Dedifferentiated amniotic fluid mesenchymal stem cell (primary cell): ENCODE measurements around the gene ZNF664.

Experiments used
- DNase-seq: peaks from one replicate; pipeline ENCODE4 v3.0.0-alpha.2; 2016; ENCODE audit errors: extremely low spot score

Gene ZNF664

DNA sequence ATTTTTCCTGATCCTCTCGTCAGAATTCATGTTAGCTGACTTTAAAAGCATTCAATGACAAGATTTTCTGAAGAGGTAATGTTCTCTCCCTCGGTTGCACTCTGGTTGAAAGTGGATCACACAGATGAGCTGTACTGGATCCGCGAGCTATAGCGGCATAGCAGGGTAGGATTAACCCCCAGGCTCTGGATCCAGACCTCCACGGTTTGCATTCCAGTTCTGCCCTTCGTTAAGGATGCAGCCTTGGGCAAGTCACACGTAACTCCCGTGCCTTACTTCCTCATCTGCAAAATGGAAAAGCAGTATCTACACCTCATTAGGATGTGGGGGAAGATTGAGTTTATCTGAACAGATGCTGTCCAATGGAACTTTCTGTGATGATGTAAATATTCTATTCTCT lies 14.1 kb upstream of the ZNF664 start:
- DNase-seq: no peak

DNA sequence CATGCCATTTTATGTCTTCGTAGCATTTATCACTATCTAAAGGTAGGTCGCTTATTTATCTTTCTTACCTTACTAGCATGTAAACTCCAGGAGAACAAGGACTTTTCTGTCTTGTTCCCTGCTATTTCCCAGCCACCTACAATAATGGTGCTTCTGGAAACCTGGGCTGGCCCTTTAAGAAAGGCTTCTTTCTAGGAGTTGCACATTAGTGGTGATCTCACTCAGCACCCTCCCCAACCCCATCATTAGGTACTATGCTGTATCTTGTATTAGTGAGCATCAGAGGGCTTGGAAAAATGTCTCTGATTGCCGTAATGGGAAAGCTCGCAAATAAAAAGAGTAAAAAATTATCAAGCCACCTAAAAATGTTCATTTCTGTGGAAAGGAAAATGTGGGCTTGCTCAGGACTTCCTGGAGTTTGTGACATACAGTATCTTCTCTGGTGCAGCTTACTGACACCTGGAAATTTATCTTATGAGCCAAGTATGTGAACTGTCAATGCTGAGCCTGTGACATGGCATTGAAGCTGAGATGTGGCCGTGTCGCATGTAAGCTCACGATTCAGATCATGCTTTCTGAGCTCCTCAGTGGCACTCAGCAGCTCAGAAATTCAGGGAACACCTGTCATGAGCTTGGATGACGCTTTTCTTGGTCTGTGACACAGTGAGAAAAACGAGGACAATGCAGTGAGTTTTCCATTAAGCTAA lies 12.8 kb upstream of the ZNF664 start:
- no peak for DNase-seq

DNA sequence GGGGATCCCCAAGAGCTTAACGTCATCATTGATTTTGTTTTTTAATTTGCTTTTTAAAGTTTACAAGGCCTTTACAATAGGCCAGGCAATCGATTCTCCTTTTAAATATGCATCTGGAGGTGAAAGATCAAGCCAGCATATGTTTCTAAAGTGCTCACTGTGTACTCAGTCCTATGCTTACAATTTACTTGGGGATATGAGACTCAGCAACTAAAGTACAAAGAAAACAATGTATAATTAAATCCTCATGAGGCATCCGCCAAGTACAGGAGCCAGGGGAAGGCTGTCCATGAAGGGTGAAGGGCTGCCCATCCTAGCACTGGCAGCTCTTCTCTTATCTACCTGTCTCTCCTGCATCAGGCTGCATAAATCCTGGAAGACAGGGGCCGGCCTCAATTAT lies 12.2 kb upstream of the ZNF664 start:
- DNase-seq: no peak

DNA sequence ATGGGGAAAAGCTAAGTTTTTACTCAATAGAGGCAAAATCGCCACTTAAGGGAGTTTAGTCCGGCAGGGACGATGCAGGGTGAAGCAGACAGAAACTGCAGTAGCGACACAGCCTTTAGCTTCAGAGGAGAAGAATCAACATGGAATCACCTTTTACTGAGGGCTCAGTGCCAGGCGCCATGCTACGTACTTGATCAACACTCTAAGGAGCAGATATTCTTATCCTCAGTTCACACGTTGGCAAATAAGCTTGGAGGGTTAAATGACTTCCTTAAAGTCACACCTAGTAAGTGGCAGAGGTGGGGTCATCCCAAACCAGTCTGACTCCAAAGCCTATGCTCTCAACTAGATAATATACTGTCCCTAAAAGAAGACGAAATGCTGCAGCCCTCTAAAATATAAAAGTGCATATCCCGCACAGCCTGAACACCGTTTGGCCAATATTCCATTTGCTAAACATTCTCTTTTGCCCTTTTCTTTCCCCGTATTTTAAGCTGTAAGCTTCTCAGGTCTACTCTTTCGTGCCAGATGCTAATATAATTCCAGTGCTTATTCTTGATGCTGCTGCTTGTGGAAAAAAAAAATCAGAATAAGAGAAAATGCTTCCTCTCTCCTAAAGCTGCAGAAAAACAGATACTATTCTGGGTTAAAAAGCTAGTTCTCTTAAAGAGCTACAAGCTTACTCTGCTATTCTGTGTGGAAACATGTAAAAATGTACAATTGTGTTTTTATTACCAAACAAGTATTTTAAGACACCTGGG lies 11.2 kb upstream of the ZNF664 start:
- DNase-seq: no peak

DNA sequence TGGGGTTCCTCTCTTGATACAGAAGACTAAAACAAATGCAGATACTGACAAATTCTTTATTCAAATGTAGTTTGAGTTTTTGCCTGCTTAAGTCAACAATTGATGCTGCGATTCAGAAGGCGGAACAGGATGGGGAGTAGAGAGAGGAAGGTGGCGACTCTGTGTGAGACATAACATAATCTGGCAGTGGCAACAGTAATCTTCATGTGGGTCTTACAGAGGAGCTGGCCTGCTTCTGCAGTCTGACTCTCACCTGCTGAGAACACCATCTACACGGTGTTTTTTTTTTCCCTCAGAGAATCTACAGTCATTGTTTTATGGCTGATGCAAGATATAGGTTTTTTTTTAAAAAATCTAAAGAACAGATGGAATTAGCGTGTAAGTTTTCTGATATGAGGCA lies 10.5 kb upstream of the ZNF664 start:
- no peak for DNase-seq

DNA sequence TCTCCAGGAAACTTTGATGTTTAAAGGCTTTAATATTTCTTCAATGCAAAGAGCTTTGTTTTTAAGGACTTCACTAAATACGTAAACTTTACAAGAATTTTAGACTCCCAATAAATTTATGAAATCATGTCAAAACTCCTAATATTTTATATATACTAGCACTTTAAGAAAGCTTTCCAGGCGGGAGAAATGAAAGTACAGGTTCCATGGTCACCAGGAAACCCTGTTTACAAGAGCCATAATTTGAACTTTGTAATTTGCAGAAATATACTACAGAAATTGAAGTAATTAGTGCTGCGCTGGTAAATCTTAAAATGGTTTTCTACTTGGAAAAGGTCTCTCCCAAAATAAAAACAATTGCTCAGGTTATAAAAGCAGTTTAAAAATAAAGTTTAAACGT lies 9.2 kb upstream of the ZNF664 start:
- no peak for DNase-seq

DNA sequence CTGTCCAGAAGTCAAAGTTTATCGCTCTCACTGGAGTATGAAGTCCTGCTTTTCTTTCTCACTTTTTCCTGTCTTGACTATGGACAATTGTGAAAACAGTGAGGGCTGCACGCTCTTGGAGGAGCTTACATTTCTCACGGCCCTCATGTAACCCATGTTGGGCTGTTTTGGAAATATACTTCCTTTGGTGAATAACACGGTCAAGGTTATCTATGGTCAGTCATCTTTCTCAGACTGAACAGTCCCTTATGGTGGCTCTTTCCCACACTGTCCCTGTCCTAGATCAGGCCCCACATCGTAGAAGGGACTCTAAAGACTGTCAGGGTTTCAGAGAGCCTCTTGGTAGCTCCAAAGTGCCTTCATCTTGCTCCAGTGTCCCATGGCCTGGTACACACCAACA lies 7.6 kb upstream of the ZNF664 start:
- DNase-seq: no peak

DNA sequence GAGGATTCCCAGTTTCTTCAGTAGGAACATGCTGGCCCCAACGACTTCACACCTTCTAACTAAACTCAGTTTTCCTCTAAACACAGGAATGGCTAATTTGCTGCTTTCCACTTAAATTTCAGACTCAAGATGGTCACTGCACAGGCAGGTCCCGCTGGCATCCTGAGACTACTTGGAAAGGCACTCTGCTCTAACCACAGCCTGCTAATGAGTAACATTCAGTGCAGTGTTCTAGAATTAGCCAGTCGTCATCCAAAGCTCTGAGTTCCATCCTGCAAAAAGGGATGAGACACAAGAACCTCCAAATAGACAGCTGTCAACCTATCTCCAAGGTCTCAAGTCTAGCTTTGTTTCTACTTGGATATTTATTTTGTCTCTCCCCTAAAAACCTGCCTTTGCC lies 6.4 kb upstream of the ZNF664 start:
- peak; percentile 62 for DNase-seq

DNA sequence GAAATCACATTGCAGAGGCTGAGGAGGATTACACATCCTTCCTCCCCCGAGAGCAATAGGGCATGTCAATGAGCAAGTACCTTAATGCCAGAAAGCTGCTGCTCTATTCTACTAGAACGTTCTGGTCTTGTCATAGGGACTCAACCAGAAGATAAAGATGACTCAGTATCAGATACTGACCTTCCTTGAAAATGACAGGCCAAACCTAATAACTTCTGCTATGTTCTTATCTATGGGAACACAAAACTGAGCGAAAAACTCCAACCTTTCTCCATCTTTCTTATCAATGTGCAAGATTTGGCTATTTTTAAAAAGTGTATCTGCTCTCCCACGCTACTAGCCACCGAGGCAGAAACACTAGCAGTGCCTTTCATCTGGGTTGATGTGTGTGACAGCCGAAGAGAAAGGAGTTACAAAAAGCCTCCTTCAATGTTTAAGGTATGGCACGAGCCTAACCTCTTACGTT lies 5.9 kb upstream of the ZNF664 start:
- DNase-seq: no peak

DNA sequence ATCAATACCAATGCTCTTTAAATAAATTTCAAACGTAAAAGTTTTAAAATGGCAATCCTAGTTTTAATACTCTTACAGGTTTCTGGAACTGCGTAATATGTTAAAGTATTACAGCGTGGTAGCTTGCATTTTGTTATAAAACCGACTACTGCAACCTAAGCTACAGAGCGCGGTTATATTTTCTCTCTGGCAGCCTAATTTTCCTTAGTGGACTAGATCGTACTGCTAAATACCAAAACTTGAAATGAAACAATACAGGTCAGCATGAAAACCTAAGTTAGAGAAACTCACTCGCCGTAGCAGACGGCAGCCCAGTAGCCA lies 1.6 kb upstream of the ZNF664 start:
- no peak for DNase-seq

DNA sequence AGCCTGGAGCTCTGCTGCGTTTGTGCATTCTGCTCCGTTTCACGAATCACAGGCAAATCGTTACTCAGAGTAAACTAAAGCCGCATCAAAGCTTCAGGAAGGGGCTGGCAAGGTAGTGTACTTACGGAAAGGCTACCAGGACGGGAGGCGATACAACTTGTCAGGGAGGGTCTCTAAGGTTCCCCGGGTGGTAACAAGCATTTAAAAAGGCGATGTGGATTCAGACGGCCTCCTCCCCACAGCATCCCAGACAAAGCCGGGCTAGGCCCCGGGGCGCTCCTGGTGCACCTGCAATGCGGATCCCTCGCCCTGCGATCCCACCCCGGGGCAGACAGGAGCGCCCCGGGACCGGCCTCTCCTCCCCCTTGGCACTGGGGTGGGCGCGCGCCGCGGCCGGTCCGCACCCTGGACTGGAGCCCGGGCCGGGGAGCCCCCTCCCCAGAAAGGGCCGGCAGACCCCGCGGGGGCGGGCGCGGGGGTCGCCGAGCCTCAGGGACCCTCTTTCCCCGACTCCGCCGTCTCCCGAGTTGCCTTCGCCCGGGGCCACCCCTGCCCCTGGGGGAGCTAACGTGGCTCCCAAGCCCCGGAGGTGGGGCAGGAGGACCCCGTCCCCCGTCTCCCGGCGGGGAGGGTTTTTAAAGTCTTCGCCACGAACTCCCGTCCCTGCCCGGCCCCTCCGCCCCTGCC lies 1.1 kb upstream of the ZNF664 start:
- peak; percentile 22 for DNase-seq

DNA sequence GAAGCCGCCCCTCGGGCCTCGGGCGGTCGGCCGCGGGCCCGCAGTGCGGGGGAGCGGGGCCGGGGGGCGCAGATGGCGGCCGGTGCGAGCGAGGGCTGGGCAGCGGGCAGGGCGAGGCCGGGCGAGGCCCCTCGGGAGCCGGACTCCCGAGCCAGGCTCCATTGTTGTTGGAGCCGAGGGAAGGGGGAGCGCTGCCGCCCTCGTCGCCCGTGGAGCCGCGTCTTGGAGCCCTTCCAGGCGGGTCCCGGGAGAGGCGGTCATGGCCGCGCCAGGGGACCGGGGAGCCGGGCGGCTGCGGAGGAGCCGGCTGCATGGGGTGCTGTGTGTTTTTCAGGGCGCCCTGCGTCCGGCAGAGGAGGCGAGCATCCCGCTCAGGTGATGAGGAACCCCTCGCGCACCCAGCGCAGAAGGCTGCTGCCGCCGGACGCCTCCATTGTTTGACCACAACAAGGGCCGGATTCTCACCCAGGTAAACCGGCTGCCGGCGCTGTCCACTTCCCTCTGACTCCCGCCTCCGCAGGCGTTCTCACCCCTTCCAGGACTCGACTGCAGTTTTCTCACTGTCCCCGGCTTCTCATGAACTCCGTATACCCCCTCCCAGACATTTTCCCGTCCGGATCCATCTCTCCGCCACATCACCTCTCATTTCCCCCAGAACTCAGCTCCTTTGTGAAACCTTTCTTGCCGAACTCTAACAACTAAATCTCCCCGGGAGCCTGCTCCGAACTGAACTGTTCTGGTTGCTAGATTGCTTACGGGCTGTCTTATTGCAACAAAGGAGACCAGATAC lies 732 bp downstream of the ZNF664 start:
- DNase-seq: no peak

DNA sequence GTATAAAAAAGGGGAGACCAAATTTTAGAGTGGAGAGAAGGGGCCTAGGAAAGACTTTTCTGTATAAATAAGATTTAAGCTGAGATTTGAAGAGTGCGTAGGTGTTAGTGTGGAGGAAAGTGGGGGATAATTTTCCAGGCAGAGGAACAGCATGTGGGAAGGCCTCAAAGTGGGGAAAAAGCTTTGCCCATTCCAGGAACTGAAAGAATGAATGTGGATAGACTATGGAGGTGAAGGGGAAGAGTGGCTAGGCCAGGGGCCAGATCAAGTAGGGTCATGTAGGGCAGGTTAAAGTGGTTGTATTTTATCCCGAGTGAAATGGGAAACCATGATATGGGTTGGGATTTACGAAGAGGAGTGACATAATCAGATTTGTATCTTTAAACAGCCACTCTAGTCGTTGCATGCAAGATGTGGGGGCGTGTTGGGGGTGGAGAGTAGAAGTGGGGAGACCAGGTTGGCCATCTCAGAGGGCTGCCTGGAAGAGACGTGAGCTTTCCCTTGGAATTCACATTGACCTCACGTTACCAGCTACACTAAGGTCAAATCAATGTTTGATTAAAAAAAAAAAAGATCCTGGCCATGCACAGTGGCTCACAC lies 3.3 kb downstream of the ZNF664 start:
- DNase-seq: no peak

DNA sequence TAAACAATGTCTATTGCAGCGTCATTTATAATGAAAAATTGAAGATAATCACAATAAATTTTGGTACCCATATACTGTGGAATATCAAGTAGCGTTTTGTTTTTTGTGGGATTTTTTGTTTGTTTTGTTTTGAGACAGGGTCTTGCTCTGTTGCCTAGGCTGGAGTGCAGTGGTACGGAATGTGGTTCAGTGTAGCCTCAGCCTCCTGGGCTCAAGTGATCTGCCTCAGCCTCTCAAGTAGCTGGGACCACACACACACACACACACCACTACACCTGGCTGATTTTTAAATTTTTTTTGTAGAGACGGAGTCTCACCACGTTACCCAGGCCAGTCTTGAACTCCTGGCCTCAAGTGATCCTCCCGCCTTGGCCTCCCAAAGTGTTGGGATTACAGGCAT lies 6.6 kb downstream of the ZNF664 start:
- DNase-seq: no peak

DNA sequence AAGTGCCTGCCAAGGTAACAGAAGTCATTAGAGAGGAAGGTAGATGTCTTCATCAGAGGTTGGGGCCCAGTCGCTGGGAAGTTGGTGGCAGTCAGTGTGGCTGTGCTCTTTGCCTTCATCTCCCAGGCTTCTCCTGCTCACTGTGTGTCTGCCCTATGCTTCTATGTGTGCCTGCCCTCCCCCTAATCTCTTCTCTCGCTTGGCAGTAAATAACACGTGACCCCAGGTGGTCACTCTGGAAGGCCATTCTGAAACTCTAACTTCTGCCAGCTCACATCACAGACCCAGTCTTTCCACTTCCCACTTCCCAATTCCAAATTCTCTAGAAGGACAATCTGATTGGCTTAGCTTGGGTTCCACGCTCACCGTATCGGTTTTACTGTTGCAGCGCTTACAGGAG lies 9.3 kb downstream of the ZNF664 start:
- DNase-seq: no peak

DNA sequence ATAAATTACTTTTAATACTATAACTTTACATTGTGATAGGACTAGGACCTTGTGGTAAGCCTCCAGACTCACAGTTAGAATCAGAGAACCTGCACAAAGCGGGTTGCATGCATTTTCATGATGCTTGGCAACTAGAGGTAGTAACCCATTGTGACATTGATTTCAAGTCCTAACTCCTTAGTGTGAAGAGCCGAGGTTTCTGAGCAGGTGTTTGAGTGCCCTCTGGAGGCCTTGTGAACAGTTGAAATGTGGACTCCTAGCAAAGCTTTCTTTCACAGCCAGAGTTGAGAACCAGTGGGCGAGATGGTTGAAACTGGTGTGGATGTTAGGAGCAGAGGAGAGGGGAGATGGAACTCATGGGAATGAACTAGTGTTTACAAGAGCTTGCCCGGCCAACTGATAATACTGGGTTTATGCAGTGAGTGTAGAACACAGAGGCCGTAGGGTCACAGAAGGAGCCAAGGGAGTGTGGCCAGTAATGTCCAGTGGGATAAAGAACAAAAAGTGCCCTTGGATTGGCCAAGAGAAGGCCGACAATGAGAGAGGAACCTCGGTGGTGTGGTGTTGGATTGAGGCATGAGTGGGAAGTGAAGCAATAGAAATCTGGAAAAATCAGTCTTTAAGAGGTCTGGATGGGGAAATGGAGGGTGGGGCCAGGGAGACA lies 10.9 kb downstream of the ZNF664 start:
- DNase-seq: peak; percentile 81

DNA sequence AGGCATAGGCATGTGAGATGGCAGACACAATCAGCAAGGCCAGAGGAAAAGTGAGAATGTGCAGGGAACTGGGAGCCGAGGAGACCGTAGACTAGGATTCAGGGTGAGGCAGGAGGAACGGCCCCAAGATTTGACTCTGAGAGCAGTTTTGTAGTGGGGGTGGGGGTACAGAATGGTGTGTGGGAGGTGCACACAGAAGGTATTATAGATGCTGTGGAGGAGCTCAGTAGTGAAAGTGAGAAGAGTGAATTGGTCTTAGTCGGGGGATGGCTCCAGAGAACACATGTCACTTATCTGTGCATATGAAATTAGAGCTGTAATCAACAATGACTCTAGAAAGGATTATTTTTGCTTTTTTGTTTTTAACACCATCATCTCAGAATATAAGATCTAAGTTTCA lies 11.9 kb downstream of the ZNF664 start:
- DNase-seq: no peak

DNA sequence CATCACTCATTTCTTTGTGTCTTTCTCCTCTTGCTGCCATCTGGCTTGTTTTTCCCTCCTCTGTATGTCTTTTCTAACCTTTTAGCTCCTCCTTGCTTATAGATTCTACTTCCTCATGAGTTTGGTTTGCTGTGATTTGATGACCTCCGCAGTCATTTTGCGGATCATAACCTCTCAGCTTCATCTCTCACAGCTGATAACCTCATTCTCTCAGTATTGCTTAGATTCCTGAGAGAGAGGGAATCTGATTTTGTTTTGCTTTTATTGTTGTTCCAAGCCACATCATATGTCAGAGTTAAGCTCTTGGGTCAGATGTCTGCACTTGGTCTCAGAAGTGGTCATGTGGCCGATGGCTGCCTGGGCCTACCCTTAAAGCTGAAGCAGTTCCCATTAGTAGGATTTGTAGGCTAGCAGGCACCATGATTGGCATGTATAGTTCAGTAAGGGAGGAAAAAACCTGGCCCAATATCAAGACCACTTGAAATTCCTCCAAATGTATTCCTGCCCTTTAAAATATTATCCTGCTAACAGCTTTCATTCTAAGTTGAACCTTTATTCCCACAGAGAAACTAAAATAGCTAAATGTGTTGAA lies 13.5 kb downstream of the ZNF664 start:
- DNase-seq: no peak

DNA sequence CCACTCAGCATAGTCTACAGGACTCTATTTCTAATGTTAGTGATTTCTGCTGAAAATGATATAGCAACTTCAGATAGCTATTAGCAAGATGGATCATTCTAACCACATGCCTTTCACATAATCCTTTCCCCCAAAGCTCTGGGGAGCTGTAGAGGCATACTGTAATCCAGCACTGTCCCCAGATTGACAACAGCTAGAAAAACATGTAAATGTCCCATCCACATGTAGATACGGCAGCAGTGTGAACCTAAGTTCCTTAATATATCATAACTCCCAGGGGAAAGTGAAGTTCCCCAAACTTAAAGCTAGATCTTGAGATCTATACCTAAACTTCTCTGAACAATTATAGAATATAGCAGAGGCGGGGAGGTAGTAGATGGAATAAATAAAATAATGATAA lies 14.0 kb downstream of the ZNF664 start:
- no peak for DNase-seq

DNA sequence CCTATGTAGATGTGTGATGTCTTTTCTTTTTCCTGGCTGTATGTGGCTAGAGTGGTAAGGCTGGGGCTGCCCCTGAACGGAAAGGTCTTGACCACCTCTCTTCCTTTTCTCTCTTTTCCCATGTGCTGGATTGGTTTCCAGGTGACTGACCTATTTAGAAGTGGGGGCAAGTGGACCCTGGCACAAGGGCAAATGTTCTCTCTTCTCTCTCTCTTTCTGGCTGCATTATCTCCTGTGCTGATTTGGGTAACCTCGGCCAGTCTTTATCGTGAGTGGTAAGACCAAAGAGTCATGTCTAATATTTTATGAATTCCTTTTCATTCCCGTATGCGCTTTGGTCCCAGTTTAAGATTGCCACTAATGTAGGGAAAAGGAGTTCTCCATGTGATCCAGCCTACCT lies 16.2 kb downstream of the ZNF664 start:
- DNase-seq: no peak

DNA sequence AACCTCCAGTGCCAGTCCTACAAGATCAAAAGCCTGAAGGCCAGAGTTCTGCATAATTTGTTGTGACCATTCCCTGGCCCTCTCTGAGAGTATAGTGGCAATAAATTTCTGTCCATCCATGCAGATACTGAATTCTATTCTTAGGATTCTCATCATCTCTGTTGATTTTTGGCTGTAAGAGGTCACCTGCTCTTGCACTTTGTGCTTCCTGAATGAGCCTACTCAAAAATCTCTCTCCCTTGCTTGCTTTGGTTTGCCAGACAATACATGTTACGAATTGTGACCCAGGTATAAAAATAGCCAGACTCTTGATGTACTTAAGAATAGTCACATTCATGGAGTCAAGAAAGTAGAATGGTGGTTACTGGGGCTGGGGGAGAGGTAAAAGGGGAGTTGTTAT lies 16.7 kb downstream of the ZNF664 start:
- DNase-seq: no peak
